IMR-90 (cell line): ENCODE measurements around the gene ADORA2A. TPM values are rescaled to one million over a fixed set of nuclear protein-coding genes. Genes with fewer than 3 reads are reported as not detected.

Experiments
- ATAC-seq: fragments of 200-7000 bp; cut with Tn5 transposase; 2 replicates; pipeline ENCODE4 v1.9.1; 2020; ENCODE audit warnings: low read depth, mild to moderate bottlenecking, moderate library complexity
- BruUV-seq: library from RNA; stranded (reverse); fragments of 400-500 nt; replicated peaks from 2 replicates; lab custom pipeline; 2021; lab: Mats Ljungman, UMichigan
- CTCF ChIA-PET: fragments of 300-600 bp; formaldehyde crosslinking; extraction: SDS; loops from one replicate; lab custom pipeline; 2021; ENCODE audit warnings: antibody characterized with exemption; lab: Yijun Ruan, JAX
- POLR2A ChIA-PET: fragments of 300-600 bp; sonication (Branson Sonifier 250); formaldehyde crosslinking; loops from one replicate; lab custom pipeline; 2022; ENCODE audit warnings: antibody characterized with exemption; ENCODE audit not compliant: unreplicated experiment; lab: Charles Lee
- DNase-seq: peaks from one replicate; pipeline ENCODE4 v3.0.0; 2013
- H2AFZ ChIP-seq: replicated peaks from 2 replicates; pipeline ENCODE3; 2013; ENCODE audit warnings: low read length, mild to moderate bottlenecking; ENCODE audit not compliant: poor library complexity
- H2AK5ac ChIP-seq: 2 replicates; pipeline ENCODE4 v1.6.1; 2013; ENCODE audit warnings: low read depth, low read length, inconsistent platforms
- H2AK9ac ChIP-seq: replicated peaks from 2 replicates; pipeline ENCODE3; 2013; ENCODE audit warnings: mild to moderate bottlenecking, low read depth, low read length, moderate library complexity; ENCODE audit not compliant: poor library complexity
- H2BK120ac ChIP-seq: 2 replicates; pipeline ENCODE4 v1.6.1; 2013; ENCODE audit warnings: low read depth, low read length, inconsistent platforms
- H2BK15ac ChIP-seq: 3 replicates; pipeline ENCODE4 v1.6.1; 2013; ENCODE audit warnings: low read depth, low read length, inconsistent platforms
- H2BK20ac ChIP-seq: 2 replicates; pipeline ENCODE4 v1.6.1; 2013; ENCODE audit warnings: low read depth, mild to moderate bottlenecking, inconsistent platforms, low read length, moderate library complexity
- H2BK5ac ChIP-seq: 2 replicates; pipeline ENCODE4 v1.6.1; 2013; ENCODE audit warnings: mild to moderate bottlenecking, low read depth, low read length, inconsistent platforms; ENCODE audit not compliant: poor library complexity, severe bottlenecking
- H3K14ac ChIP-seq: replicated peaks from 2 replicates; pipeline ENCODE4 v1.6.1; 2013; ENCODE audit warnings: low read depth, low read length, inconsistent platforms
- H3K18ac ChIP-seq: 2 replicates; pipeline ENCODE4 v1.6.1; 2013; ENCODE audit warnings: low read depth, low read length, control low read depth
- H3K23ac ChIP-seq: 2 replicates; pipeline ENCODE4 v1.6.1; 2013; ENCODE audit warnings: low read depth, low read length, inconsistent platforms
- H3K27ac ChIP-seq: 2 replicates; pipeline ENCODE4 v1.5.1; 2013; ENCODE audit warnings: mild to moderate bottlenecking, control low read depth, low read length; ENCODE audit not compliant: insufficient read depth
- H3K27me3 ChIP-seq: 2 replicates; pipeline ENCODE4 v1.6.1; 2013; ENCODE audit warnings: low read length; ENCODE audit not compliant: control insufficient read depth, insufficient read depth
- H3K36me3 ChIP-seq: 2 replicates; pipeline ENCODE4 v1.6.1; 2013; ENCODE audit warnings: low read length, mixed read lengths; ENCODE audit not compliant: control insufficient read depth, insufficient read depth
- H3K4ac ChIP-seq: 2 replicates; pipeline ENCODE4 v1.6.1; 2013; ENCODE audit warnings: low read depth, low read length, inconsistent platforms
- H3K4me1 ChIP-seq: 2 replicates; pipeline ENCODE4 v1.6.1; 2013; ENCODE audit warnings: low read length, mixed read lengths; ENCODE audit not compliant: control insufficient read depth, insufficient read depth
- H3K4me2 ChIP-seq: 2 replicates; pipeline ENCODE4 v1.6.1; 2013; ENCODE audit warnings: low read depth, mild to moderate bottlenecking, control low read depth, low read length, moderate library complexity
- H3K4me3 ChIP-seq: 2 replicates; pipeline ENCODE4 v1.5.1; 2013; ENCODE audit warnings: low read depth, mild to moderate bottlenecking, control low read depth, low read length, moderate library complexity; ENCODE audit not compliant: insufficient read depth
- H3K56ac ChIP-seq: 2 replicates; pipeline ENCODE4 v1.6.1; 2013; ENCODE audit warnings: low read length, inconsistent platforms; ENCODE audit not compliant: insufficient read depth; ENCODE audit errors: extremely low read depth
- H3K79me1 ChIP-seq, 2 experiments: 2 replicates each; pipeline ENCODE4 v1.6.1; 2013; ENCODE audit warnings: low read length in 2 of 2, inconsistent platforms in 1 of 2, low read depth in 1 of 2
- H3K9ac ChIP-seq: 2 replicates; pipeline ENCODE4 v1.6.1; 2013; ENCODE audit warnings: low read depth, low read length, control low read depth
- H3K9me1 ChIP-seq: 2 replicates; pipeline ENCODE4 v1.6.1; 2013; ENCODE audit warnings: low read length, inconsistent platforms; ENCODE audit not compliant: insufficient read depth
- H3K9me3 ChIP-seq: 2 replicates; pipeline ENCODE4 v1.6.1; 2013; ENCODE audit warnings: low read length; ENCODE audit not compliant: control insufficient read depth, insufficient read depth
- H4K20me1 ChIP-seq: 2 replicates; pipeline ENCODE4 v1.6.1; 2013; ENCODE audit warnings: low read length, inconsistent platforms; ENCODE audit not compliant: insufficient read depth
- H4K5ac ChIP-seq: 2 replicates; pipeline ENCODE4 v1.6.1; 2013; ENCODE audit warnings: mild to moderate bottlenecking, low read depth, low read length, control low read depth
- H4K8ac ChIP-seq, 2 experiments: 2 replicates each; pipeline ENCODE4 v1.6.1; 2013; ENCODE audit warnings: low read depth in 2 of 2, low read length in 2 of 2, control low read depth in 1 of 2, inconsistent platforms in 1 of 2
- H4K91ac ChIP-seq: 2 replicates; pipeline ENCODE4 v1.6.1; 2013; ENCODE audit warnings: low read depth, low read length, inconsistent platforms; ENCODE audit not compliant: insufficient read depth
- BHLHE40 ChIP-seq: fragments of 150-350 bp; IDR thresholded peaks from 2 replicates; pipeline ENCODE4 v1.6.1; 2016; ENCODE audit warnings: mild to moderate bottlenecking, low read depth, low read length
- CEBPB ChIP-seq: IDR thresholded peaks from 2 replicates; pipeline ENCODE4 v1.6.1; 2012; ENCODE audit warnings: low read depth, low read length, improper control_type of control experiment
- CHD1 ChIP-seq: IDR thresholded peaks from 2 replicates; pipeline ENCODE4 v1.6.1; 2012; ENCODE audit warnings: low read depth, low read length, improper control_type of control experiment
- CTCF ChIP-seq: conservative IDR thresholded peaks from 2 replicates; pipeline ENCODE4 v1.5.1; 2012; ENCODE audit warnings: mild to moderate bottlenecking, low read depth, low read length, improper control_type of control experiment
- FOS ChIP-seq: fragments of 150-350 bp; IDR thresholded peaks from 2 replicates; pipeline ENCODE4 v1.6.1; 2016; ENCODE audit warnings: low read depth, low read length
- MAFK ChIP-seq: IDR thresholded peaks from 2 replicates; pipeline ENCODE4 v1.6.1; 2012; ENCODE audit warnings: low read depth, low read length, improper control_type of control experiment
- MAZ ChIP-seq: IDR thresholded peaks from 2 replicates; pipeline ENCODE4 v1.6.1; 2012; ENCODE audit warnings: low read depth, mild to moderate bottlenecking, low read length, improper control_type of control experiment, moderate library complexity, borderline replicate concordance
- MXI1 ChIP-seq: IDR thresholded peaks from 2 replicates; pipeline ENCODE4 v1.6.1; 2012; ENCODE audit warnings: low read depth, mild to moderate bottlenecking, low read length, moderate library complexity, borderline replicate concordance
- NFE2L2 ChIP-seq: fragments of 150-350 bp; IDR thresholded peaks from 2 replicates; pipeline ENCODE4 v1.6.1; 2016; ENCODE audit warnings: low read depth, mild to moderate bottlenecking, low read length
- POLR2A ChIP-seq: IDR thresholded peaks from 2 replicates; pipeline ENCODE4 v1.6.1; 2012; ENCODE audit warnings: mild to moderate bottlenecking, low read depth, low read length
- RAD21 ChIP-seq: IDR thresholded peaks from 2 replicates; pipeline ENCODE4 v1.6.1; 2012; ENCODE audit warnings: low read length, improper control_type of control experiment
- RCOR1 ChIP-seq: IDR thresholded peaks from 2 replicates; pipeline ENCODE4 v1.6.1; 2012; ENCODE audit warnings: mild to moderate bottlenecking, low read length, improper control_type of control experiment; ENCODE audit not compliant: insufficient replicate concordance
- RFX5 ChIP-seq: IDR thresholded peaks from 2 replicates; pipeline ENCODE4 v1.8.0; 2012; ENCODE audit warnings: low read depth, mild to moderate bottlenecking, low read length, moderate library complexity
- SMC3 ChIP-seq: fragments of 150-350 bp; IDR thresholded peaks from 2 replicates; pipeline ENCODE4 v1.6.1; 2016; ENCODE audit warnings: low read depth, mild to moderate bottlenecking, antibody characterized with exemption, low read length, moderate library complexity
- dilution Hi-C: fragments of 300-500 bp; cut with HindIII; formaldehyde crosslinking; loops from one replicate; pipeline ENCODE4 v1.14.3; 2018; ENCODE audit warnings: low sequenced_read_pairs; ENCODE audit not compliant: unreplicated experiment
- in situ Hi-C: fragments of 300-500 bp; cut with MboI; formaldehyde crosslinking; loops from 3 replicates; pipeline ENCODE4 v1.14.3; 2019; ENCODE audit warnings: low sequenced_read_pairs, inconsistent platforms, mixed read lengths
- intact Hi-C: fragments of 100-400 bp; cut with micrococcal nuclease; formaldehyde crosslinking; loops from 2 replicates; pipeline ENCODE4 v1.10.0; 2022
- polyA plus RNA-seq, 3 experiments: library from polyadenylated mRNA; depleted of rRNA; stranded (reverse); fragments of >200 nt; gene quantifications; 2 replicates each; pipeline ENCODE4 v1.2.3, GENCODE V29; 2012; ENCODE audit warnings: low replicate concordance in 1 of 3
- total RNA-seq: library from RNA; depleted of rRNA; stranded (reverse); fragments of >200 nt; gene quantifications from 2 replicates; pipeline ENCODE4 v1.2.3, GENCODE V29; 2012
- TF ChIP-seq, protein P1 (sequence below): fragments of 150-350 bp; IDR thresholded peaks from 2 replicates; pipeline ENCODE4 v1.6.1; 2017; ENCODE audit warnings: mild to moderate bottlenecking, antibody characterized with exemption, low read length, low read depth
- TF ChIP-seq, protein P2 (sequence below): fragments of 150-350 bp; IDR thresholded peaks from 2 replicates; pipeline ENCODE4 v1.6.1; 2016; ENCODE audit warnings: low read depth, mild to moderate bottlenecking, low read length, moderate library complexity, borderline replicate concordance

Gene ADORA2A
- total and polyA plus RNA-seq, 2 of the 4 experiments (the other 2 are of a cell fraction), result 0.36 to 1.1 TPM

GRCh38 chr22:24451162-24451561 is 23.8 kb downstream of the ADORA2A start:
- Histone ChIP-seq H3K56ac (no peak overlapping the region), H2BK120ac (no peak overlapping the region), H3K18ac (no peak overlapping the region), H2BK20ac (no peak overlapping the region), H4K20me1 (no peaks in the 10 kb centered on the region), H3K36me3 (no peaks in the 10 kb centered on the region), H4K91ac (no peak overlapping the region), H2BK5ac (no peak overlapping the region), H3K9ac (no peak overlapping the region), H3K4me3 (no peak overlapping the region), H3K9me1 (no peaks in the 10 kb centered on the region), H3K9me3 (peaks cover 5% of the 10 kb centered on the region), H3K27me3 (peaks cover 8% of the 10 kb centered on the region), H3K4me2 (no peak overlapping the region), H2BK15ac (no peak overlapping the region), H3K14ac (no peak overlapping the region), H3K79me1 (no peaks in the 10 kb centered on the region), H3K27ac (no peak overlapping the region), H3K4me1 (no peaks in the 10 kb centered on the region), H3K23ac (no peak overlapping the region), H2AFZ (no peak overlapping the region), H2AK9ac (no peak overlapping the region), H2AK5ac (no peak overlapping the region), H3K4ac (no peak overlapping the region), H4K5ac (no peak overlapping the region), H4K8ac (no peak overlapping the region)
- BruUV-seq, result no TSS peak
- TF ChIP-seq RFX5 (no peak), MAZ (no peak), NFE2L2 (no peak), SMC3 (no peak), POLR2A (no peak), CTCF (no peak), CEBPB (no peak), BHLHE40 (no peak), FOS (no peak), RAD21 (no peak), MXI1 (no peak), RCOR1 (no peak), CHD1 (no peak), MAFK (no peak)
- TF ChIP-seq, protein P1, sequence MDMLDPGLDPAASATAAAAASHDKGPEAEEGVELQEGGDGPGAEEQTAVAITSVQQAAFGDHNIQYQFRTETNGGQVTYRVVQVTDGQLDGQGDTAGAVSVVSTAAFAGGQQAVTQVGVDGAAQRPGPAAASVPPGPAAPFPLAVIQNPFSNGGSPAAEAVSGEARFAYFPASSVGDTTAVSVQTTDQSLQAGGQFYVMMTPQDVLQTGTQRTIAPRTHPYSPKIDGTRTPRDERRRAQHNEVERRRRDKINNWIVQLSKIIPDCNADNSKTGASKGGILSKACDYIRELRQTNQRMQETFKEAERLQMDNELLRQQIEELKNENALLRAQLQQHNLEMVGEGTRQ, result no peak
- TF ChIP-seq, protein P2, sequence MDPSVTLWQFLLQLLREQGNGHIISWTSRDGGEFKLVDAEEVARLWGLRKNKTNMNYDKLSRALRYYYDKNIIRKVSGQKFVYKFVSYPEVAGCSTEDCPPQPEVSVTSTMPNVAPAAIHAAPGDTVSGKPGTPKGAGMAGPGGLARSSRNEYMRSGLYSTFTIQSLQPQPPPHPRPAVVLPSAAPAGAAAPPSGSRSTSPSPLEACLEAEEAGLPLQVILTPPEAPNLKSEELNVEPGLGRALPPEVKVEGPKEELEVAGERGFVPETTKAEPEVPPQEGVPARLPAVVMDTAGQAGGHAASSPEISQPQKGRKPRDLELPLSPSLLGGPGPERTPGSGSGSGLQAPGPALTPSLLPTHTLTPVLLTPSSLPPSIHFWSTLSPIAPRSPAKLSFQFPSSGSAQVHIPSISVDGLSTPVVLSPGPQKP, result no peak
- CTCF ChIA-PET, result no interaction called here
- ATAC-seq (no peak), DNase-seq (no peak)
- dilution Hi-C loops, result no loop called here
- intact Hi-C loops, result no loop called here
- POLR2A ChIA-PET, result no interaction called here
- in situ Hi-C loops, result no loop called here
